Stimulated activated CD4-positive, alpha-beta T cell treated with anti-CD3 and anti-CD28 coated beads, Interleukin-4, amount 100 ng/mL, for 4 hours (primary cell): Measurements from ENCODE around the gene AP1M2.
A peak's percentile ranks its signal among the peaks of the same experiment; 100 is the strongest.
"Not testable (repeated sequence)": the region's sequence is repeated elsewhere in the genome, so short reads cannot be mapped to it uniquely, and the experiment has no call there.

Source experiments
- DNase-seq, 2 experiments: peaks; one replicate each; pipeline ENCODE4 v3.0.0-alpha.2; 2020

AP1M2 gene

DNA sequence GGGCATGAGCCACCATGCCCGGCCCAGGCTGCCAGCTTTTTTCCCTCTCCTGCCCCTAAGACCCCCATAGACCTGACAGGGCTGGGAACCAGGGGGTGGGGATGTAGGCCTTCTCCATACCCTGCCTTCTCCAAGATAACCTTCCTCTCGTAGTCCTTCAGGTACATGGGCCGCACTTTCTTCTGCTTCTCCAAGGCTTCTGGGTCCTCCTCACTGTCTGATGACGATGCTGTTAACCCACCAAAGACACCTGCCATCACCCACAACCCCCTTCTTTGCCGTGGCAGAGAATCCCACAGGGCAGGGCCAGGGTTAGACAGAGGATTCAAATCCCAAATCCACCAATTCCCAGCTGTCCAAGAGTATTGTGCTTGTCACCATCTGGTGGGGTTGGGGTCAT, 24.5 kb downstream of the AP1M2 start:
- DNase-seq, result no peak

DNA sequence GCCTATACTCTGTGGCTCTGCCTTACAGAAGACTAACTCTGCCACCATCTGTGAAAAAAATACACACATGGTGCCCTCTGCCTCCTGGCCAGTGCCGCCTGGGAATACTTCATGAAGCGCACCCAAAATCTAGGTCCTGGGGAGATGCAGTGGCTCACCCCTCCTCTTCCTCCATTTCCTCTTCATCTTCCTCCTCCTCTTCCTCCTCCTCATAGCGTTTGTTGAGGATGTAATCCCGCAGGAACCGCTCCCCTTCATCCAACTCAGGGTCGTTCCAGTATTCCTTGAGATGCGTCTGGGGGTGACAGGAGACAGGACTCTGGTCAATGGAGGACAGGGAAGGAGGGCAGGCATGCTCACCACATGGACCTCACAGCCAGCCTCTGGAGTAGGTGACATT, 27.0 kb downstream of the AP1M2 start:
- no peak for DNase-seq

DNA sequence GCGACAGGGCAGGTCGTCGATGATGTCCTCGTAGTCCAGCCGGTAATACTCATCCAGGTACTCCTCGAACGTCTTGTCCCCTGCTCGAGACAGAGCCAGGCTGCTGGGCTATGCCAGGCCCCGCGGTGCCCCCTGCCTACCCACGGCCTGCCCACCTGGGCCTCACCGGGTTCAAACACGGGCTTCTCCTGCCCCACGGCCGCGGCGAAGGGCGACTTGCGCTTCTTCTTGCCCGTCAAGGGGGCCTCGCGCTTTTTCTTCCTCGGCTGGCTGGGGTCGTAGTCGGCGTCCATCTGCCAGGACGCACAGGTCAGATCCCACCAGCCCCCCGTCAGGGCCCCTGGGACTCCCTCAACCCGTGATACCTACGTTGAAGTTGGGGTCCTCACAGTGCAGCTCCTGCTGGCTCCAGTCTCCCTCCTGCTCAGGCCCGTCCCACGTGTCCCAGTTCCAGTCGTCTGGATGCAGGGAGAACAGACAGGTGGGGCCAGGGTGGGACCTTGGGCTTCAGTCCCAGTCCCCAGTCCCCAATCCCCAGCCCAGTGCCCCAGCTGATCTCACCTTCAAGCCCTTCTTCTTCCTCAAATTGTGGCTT, 29.4 kb downstream of the AP1M2 start:
- no peak for DNase-seq

DNA sequence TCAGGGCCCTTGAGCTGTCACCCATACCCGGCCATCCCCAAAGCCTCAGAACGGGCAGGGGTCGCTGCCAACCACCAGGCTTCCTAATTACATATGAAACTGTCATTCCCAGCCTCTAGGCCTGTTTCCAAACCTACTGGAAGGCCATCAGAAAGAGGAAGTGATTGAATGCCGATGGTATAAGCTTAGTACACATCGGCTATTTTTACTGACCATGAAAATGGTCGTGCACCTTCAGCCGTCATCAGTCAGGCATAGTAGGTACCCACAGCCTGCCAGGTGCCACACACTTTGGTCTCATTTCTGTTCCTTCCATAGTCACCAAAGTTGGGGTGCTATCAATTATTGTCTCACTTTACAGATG, 31.5 kb downstream of the AP1M2 start:
- no peak for DNase-seq

DNA sequence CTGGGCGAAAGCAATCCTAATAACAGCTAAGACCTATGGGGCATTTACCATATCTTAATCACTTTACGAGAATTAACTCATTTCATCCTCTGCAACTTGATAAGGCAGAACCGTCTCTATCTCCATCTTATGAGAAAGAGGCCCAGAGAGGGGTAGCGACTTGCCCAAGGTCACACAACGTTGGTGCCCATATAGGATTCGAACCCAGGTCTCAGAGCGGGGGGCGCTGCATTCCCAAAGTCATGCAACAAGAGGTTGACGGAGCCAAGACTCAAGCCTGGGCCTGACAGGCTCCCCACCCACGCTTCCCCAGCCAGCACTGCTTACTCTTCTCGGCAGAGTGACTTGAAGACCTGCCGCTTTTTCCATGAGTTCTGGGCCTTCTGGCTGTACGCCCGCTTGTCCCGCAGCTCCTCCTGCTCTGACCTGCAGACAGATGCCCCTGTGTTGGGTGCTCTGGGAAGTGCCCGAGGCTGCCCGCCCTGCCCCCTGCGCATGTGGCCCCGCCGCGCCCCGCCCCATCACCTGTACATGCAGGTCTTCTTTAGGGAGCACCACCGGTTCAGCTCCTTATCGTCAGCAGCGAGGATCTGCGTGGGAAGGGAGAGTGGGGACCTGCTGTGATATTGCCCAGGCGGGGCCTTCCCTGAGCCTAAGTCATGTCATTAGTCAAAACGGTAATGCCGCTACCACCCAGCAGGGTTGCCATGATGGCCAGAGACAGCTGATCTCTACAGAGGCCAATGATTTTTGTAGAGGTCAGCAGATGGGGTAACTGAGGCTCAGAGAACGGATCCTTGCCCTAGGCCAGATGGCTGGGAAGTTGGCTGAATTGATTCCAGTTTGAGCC, 32.1 kb downstream of the AP1M2 start:
- no peak for DNase-seq

DNA sequence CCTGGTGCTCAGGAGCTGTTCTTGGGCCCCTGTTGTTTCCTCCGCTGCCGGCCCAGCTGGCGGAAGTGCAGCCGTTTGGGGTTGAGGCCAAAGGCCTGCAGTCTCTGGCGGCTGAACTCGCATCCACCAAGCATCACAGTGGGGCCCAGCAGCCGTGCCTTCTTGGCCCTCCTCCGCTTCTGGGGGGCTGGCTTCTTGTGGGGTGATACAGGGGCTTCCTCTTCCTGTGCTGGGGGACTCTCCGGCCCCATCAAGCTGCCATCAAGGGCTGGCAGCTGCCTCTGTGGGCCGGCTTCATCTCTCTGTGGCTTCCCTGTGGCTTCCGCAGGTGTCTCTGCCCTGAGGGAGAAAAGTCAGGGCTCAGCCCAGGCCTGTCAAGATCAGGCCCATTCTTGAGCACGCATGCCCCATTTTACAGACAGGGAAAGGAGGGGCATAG, 33.1 kb downstream of the AP1M2 start:
- DNase-seq, result peak in 1 of 2 experiments; percentile 37

DNA sequence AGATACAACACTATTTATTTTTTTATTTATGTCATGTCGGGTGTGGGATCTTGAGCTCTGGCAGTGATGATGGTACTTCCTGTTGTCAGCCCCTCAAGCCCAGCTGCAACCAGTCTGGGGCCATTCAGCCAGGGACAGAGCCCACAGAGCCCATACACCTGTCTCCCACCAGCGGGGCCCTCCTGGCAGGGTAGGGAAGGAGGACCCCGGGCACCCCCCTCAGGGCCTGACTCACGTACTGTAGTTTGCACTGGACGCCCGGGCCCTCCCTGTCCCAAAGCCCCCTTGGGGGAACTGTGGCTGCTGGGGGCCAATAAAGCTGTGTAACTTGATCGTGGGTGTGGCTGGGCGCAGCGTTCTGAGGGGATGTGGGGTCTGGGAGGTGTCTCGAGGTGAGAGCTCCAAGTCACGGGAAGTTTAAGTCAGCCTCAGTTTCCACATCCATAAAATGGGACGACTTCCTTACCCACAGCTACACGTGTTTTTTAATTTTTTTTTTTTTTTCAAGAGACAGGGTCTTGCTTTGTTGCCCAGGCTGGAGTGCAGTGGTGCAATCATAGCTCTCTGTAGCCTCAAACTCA, 33.9 kb downstream of the AP1M2 start:
- DNase-seq, result no peak

DNA sequence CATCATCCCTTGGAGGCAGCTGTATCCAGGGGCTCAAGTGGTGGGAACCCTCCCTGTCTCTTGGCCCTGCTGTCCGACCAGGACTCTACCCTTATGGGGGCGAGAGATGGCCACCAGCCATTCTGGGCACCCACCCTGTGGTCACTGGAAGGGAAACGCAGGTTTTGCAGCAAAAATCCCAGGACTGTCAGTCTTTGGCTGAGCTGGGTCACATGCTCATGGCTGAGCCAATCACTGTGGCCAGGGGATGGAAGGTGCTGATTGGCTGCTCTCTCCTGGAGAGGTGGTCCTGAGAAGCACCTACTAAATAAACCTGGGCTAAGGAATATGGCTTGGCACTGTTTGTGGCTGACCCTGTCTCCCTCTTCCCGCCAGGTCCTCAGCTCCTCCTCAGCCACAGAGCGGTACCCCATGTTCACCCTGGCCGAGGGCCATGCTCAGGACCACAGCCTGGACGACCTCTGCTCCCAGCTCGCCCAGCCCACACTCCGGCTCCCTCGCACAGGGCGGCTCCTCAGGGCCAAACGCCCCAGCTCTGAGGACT, 34.5 kb downstream of the AP1M2 start:
- DNase-seq, result no peak

DNA sequence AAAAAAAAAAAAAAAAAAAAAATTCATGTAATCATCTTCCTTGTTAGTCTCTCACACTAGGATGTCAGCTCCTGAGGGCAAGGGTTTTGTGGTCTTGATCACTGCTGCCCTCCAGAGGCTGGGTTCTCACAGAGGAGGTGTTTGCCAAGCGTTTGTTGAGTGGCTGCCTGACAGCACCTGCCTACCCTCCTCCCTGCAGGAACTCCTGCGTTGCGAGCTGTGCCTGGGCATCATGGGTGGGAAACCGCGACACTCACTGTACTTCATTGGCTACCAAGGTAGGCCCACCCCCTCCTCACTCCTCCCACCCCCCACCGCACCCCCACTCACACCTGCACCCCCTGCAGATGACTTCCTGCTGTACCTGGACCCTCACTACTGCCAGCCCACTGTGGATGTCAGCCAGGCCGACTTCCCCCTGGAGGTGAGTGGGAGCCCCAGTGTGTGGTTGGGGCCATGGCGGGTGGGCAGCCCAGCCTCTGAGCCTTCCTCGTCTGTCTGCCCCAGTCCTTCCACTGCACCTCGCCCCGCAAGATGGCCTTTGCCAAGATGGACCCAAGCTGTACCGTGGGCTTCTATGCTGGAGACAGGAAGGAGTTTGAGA, 35.3 kb downstream of the AP1M2 start:
- DNase-seq, result peak in 1 of 2 experiments; percentile 31

DNA sequence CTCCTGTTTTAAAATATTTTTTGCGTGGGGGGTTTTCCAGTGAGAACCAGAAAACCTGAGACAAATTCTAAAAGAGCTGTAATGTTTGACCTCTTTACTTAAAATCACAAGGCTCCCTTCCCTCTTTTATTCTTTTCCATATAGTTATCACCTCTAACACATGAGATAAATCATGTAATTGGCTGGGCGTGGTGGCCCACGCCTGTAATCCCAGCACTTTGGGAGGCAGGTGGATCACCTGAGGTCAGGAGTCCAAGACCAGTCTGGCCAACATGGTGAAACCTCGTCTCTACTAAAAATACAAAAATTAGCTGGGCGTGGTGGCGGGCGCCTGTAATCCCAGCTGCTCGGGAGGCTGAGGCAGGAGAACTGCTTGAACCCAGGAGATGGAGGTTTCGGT, 36.1 kb downstream of the AP1M2 start:
- not testable (repeated sequence) for DNase-seq

DNA sequence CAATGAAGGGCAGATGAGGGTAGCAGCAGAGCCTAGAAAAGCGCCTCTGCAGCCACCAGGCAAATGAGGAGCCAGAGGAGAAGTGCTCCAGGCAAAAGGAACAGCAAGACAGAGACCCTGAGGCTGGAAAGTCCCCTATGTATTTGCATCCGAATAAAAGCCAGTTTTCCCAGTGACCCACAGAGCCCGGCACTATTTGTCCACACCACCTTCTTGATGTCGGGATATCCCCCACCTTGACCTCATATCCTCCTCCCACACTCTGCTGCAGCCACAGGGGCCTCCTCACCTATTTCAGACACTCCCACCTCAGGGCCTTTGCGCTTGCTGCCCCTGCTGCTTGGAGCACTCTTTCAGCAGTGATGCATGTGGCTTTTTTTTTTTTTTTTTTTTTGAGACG, 36.8 kb downstream of the AP1M2 start:
- DNase-seq, result no peak

DNA sequence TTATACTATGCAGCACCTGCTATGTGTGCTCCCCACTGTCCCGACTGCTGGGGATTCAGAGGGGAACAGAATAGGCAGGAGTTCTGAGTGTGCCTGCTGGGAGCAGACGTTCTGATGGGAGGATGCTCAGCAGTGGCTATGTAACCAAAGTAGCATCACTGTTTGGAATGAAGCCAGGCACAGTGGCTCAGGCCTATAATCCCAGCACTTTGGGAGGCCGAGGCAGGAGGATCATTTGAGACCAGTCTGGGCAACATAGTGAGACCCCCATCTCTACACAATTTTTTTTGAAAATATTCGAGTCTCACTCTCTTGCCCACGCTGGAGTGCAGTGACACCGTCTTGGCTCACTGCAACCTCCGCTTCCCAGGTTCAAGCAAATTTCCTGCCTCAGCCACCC, 37.4 kb downstream of the AP1M2 start:
- no peak for DNase-seq

DNA sequence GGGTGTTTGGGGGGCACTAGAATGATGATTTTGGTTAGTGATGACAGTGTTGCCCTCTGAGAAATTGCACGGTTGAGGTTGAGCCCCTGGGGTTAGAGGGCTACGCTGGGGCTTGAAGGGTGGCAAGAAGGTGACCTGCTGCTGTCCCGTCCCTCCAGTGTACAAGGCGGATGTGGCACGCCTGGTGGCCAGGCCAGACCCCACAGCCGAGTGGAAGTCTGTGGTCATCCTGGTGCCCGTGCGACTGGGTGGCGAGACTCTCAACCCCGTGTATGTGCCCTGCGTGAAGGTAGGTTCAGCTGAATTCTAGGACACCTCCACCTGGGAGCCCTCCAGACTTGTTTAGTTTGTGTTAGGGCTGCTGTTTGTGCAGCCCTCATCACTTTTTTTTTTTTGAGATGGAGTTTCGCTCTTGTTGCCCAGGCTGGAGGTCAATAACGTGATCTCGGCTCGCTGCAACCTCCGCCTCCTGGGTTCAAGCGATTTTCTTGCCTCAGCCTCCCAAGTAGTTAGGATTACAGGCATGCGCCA, 38.3 kb downstream of the AP1M2 start:
- no peak for DNase-seq

DNA sequence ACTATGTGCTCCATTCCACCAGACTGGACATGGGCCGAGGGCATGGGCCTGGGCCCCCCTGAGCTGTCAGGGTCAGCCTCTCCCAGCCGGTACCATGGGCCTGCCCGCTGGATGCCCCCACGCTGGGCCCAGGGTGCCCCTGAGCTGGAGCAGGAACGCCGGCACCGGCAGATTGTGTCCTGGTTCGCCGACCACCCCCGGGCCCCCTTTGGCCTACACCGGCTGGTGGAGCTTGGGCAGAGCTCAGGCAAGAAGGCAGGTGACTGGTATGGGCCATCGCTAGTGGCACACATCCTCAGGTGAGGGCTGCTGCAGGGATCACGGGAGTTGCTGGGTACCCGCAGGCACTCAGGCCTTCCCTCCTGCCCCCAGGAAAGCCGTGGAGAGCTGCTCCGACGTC, 40.3 kb downstream of the AP1M2 start:
- no peak for DNase-seq

DNA sequence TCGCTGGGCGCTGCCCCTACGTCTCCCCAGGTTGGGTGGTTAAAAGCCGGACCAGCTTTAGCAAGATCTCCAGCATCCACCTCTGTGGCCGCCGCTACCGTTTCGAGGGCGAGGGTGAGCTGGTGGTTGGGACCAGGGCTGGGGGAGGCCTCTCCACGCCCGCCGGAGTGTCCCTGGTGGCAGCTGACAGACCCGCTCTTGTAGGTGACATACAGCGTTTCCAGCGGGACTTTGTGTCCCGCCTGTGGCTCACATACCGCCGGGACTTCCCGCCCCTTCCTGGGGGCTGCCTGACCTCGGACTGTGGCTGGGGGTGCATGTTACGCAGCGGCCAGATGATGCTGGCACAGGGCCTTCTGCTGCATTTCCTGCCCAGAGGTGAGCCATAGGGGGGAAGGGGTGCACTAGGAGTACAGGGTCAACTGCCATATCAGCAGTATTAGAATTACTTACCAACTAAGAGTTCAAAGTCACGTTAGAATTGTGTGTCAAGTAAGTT, 42.3 kb downstream of the AP1M2 start:
- DNase-seq, result no peak

DNA sequence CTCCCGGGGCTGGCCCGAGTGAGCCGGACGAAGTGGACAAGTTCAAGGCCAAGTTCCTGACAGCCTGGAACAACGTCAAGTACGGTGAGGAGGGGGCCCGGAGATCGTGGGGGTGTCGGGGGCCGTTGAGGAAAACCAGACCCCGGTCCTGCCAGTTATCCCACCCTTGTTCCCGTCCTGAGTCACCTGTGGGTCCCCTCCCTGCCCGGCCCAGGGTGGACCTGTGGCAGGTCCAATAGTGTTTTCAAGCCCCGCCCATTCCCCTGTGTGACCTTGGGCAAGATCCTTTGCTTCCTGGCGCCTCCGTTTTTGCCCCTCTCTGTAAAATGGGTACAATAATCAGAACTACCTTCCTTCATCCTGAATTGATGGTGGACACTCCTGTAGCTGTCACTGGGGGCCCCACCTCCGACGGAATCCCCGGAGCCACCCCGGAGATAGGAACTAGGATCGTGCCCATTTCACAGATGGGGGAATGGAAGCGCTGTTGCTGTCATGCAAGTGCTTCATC, 42.8 kb downstream of the AP1M2 start:
- DNase-seq, result no peak

DNA sequence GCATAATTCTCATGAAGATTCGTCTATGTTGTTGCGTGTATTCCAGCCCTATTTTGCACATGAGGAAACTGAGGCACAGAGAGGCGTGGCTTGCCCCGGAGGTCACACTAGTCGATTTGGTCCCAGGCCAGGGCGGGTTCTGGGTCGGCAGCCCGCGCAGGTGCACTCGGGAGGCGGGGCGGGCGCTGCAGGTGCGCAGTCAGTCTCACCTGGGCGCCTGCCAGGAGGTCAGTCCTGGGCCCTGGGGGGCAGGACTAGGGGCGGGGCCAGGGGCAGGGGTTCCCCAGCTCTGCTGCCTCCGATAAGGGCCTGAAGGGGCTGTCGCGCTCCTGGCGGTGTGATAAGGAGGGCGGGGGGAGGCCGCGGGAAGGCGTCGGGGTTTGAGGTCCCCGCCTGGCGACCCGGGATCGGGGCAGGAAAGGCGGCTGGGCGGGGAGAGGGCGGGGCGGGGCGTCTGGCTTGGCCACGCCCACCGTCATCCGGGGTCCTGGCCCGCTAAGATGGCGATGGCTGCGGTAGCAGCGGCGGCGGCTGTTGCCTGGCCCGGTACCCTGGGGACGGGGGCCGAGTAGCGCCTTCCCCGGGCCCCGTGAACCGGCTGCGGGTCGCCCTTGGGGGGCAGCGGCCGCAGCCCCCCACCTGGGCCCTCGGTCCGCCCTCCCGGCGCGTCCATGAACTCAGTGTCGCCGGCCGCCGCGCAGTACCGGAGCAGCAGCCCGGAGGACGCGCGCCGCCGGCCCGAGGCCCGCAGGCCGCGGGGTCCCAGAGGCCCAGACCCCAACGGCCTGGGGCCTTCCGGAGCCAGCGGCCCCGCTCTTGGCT, 43.5 kb downstream of the AP1M2 start, which contains the start of gene ATG4D:
TSS of gene ATG4D (plus strand) at position 485 of the 822 bp plus-strand sequence. CDS start at position 672, 187 bp downstream.
- peak; percentile 71 to 81 for DNase-seq

DNA sequence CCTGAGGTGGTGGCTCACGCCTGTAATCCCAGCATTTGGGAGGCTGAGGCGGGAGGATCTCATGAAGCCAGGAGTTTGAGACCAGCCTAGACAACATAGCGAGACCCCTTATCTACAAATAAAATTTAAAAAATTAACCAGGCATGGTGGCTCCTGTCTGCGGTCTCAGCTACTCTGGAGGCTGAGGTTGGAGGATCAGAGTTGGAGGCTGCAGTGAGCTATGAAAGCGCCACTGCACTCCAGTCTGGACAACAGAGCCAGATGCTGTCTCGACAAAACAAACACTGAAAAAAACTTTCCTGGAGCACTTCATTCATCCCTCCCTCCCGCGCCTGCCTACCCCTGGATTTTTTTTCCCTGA, 44.1 kb downstream of the AP1M2 start:
- DNase-seq, result no peak

DNA sequence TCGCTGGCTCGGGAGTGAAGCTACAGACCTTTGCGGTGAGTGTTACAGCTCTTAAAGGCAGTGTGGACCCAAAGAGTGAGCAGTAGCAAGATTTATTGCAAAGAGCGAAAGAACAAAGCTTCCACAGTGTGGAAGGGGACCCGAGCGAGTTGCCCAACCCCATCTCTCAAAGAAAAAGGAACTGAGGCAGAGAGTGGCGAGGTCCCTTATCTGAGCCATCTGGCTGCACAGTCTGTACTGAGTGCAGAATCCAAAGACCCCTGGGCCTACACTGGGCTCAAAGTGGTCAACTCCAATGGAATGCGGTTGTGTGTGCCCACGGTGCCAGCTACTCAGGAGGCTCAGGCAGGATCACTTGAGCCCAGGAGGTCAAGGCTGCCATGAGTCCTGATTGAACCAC, 48.1 kb downstream of the AP1M2 start:
- not testable (repeated sequence) for DNase-seq

DNA sequence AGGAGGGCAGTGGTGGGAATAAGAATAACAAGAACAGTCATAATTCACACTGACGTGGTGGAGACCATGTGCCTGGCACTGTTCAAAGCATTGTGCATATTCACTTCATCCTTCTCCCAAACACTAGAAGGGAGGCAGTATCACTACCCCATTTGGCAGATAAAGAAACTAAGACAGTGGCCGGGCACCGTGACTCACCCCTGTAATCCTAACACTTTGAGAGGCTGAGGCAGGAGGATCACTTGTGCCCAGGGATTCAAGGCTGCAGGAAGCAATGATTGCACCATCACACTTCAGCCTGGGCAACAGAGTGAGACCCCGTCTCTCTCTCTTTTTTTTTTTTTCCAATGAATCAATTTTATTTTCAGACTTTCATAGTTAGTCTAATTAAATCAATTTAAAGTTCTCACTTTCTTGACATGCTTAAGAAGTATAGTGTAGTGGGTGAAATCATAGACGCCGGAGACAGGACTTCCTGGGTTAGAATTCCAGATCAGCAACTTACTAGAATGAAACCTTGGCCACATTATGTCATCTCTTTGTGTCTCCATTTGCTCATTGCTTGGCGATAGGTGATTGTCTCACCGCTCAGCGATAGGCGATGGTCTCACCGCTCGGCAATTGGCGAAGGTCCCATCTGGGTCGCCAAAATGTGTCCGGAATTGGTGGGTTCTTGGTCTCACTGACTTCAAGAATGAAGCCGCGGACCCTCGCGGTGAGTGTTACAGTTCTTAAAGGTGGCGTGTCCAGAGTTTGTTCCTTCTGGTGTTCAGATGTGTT, 48.7 kb downstream of the AP1M2 start:
- DNase-seq, result no peak

DNA sequence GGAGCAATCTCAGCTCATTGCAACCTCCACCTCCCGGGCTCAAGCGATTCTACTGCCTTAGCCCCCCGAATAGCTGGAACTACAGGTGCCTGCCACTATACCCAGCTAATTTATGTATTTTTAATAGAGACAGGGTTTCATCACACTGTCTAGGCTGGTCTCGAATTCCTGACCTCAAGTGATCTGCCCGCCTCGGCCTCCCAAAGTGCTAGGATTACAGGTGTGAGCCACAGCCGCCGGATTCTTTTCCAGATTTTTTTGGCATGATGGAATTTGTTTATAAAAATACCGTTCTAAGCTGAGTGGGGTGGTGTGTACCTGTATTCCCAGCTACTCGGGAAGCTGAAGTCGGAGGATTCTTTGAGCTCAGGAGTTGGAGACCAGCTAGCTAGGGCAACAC, 49.4 kb downstream of the AP1M2 start:
- no peak for DNase-seq
